ENCODE data around the gene NUDT16. TPM values are rescaled to one million over a fixed set of nuclear protein-coding genes. Genes with fewer than 3 reads are reported as not detected.
A peak's percentile ranks its signal among the peaks of the same experiment; 100 is the strongest.
"Not testable (repeated sequence)": the region's sequence is repeated elsewhere in the genome, so short reads cannot be mapped to it uniquely, and the experiment has no call there.

Gene NUDT16
- polyA plus RNA-seq: 10 to 100 TPM; 12.9 to 49.3 (median 26.8) TPM

DNA sequence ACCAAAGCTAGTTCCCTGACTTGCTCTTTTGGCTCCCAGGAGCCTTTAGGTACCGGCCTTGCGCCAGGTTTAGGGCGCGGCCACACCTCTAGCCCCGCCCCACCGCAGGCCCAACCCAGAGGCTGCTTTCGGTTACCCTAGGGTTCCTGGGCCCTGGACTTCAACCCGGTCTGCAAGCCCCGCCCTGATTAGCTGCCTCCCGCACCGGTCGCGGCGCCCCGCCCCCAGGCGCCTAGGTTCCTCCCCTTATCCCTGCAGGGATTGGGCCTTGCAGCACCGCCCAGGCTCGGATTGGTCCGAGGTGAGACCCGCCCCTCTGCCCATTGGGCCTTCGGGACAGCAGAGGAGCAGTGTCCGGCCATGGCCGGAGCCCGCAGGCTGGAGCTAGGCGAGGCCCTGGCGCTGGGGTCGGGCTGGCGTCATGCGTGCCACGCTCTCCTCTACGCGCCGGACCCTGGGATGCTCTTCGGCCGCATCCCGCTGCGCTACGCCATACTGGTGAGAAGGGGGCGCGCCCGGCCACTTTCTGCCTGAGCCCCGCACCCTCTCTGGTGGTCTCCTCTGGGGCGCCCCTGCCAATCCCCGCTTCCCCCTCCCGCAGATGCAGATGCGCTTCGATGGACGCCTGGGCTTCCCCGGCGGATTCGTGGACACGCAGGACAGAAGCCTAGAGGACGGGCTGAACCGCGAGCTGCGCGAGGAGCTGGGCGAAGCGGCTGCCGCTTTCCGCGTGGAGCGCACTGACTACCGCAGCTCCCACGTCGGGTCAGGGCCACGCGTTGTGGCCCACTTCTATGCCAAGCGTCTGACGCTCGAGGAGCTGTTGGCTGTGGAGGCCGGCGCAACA is at the start of gene NUDT16:
NUDT16 (plus strand) TSS at position 330 of the 847 bp plus-strand sequence; CDS start at position 361, 31 bp downstream.
- WGBS, 3 donors: 0 to 1% (median 0%) methylated on average over 68 to 73 of the region's 73 CpGs
- H3K27ac ChIP-seq (ENCODE audit: low read depth, low read length): peak within 1 kb of the TSS; percentile 78

DNA sequence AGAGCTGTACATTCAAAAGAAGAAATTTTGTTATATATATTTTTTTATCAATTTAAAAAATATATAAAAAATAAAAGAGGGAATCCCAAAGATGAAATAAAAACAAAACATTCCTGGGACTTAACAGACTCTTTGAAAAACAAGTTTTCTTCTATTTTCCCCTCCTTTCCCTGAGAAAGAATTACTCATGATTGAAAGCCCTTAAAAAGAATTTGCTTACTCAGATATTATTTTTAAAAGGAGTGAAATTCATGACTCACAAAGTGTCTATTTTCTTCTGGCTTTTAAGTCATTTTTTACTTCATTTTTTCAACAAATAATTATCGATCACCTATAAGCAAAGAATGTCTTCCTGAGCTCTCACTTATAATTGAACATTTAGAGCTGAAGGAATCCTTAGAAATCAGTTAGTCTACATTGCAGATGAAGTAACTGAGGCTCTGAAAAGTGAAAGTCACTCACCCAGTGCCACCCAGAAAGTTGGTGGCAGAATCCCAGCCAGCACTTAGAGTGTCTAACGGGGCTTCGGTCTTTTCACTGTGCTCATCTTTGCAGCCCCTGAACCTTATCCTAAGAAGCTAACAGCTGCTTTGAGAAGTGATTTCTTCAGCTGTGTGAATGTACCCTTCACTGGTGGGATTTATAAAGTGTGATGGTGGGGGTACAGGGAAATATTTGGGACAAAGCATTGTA is 42.5 kb upstream of the NUDT16 start:
- 72 to 93% (median 83%) methylated on average over 3 of the region's 3 CpGs for WGBS, 3 donors
- H3K27ac ChIP-seq (ENCODE audit: low read depth, low read length): no peak overlapping the region

DNA sequence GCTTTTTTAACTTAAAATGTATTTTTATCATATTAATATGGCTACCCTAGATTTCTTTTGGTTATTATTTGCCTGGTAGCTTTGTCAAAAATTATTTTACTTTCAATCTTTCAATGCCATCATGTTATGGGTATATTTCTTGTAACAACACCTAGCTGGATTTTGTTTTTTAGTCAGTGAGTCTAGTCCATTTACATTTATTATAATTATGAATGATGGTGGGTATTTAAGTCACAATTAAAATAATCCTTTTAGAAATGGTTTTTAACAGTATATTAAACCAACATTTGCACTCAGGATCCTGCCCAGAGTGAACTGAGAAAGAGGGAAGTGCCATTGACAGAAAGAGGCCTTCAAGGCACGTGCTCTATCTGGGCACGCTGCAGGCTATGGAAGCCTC is 39.8 kb upstream of the NUDT16 start:
- WGBS, 3 donors: 94 to 100% (median 94%) methylated on average over 2 of the region's 2 CpGs
- H3K27ac ChIP-seq (ENCODE audit: low read depth, low read length): no peak overlapping the region

DNA sequence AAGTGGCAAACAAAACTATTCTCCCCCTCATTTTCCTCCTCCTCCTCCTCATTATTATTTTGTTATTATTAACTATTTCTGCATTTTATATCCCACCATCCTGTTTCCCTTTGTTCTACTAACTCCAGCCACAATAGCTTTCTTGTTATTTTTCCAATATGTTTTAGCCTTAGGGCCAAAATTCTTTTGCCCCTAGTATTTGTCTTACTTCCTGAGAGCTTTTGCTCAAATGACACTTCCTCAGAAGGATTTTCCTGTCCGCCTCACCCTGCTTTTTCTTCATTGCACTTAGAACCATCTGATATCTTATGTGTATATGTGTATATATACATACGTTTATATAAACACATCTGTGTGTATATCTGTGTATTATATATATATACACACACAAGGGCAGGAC is 32.7 kb upstream of the NUDT16 start:
- WGBS, 3 donors: 76 to 84% (median 82%) methylated on average over 2 of the region's 2 CpGs
- H3K27ac ChIP-seq (ENCODE audit: low read depth, low read length): no peak overlapping the region

DNA sequence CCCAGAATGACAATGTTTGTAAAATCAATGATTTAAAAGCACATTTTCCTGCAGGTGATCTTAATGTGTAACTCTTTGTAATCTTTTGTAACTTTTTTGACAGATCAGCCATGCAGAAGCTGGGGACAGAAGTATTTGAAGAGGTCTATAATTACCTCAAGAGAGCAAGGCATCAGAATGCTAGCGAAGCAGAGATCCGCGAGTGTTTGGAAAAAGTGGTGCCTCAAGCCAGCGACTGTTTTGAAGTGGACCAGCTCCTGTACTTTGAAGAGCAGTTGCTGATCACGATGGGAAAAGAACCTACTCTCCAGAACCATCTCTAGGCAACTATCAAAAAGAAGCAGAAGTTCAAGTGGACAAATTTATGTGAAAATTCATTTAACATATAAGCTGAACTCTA is 32.1 kb upstream of the NUDT16 start:
- WGBS, 3 donors: 90 to 93% (median 92%) methylated on average over 5 of the region's 5 CpGs

DNA sequence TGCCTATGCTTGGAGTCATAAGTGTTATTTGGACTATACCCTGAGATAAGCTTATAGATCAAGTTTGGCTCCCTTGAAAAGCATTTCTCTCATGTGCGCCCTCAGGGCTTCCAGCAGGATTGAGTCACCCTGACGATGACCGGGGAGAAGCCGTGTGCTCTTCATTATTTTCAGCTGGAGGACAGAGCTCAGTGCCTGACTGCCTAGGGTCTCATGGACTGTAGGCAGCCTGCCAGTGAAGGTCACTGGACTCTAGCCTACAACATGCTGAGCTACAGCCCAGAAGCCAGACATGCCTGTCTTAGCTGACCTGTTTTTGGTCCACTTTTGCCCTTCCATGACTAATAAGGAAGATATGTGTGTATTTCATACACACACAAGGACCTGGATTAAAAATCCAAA is 31.6 kb upstream of the NUDT16 start:
- 72 to 90% (median 90%) methylated on average over 4 of the region's 4 CpGs for WGBS, 3 donors

More for the DNA sequence above, 32.1 kb upstream of the NUDT16 start:
- no peak overlapping the region for H3K27ac ChIP-seq (ENCODE audit: low read depth, low read length)

DNA sequence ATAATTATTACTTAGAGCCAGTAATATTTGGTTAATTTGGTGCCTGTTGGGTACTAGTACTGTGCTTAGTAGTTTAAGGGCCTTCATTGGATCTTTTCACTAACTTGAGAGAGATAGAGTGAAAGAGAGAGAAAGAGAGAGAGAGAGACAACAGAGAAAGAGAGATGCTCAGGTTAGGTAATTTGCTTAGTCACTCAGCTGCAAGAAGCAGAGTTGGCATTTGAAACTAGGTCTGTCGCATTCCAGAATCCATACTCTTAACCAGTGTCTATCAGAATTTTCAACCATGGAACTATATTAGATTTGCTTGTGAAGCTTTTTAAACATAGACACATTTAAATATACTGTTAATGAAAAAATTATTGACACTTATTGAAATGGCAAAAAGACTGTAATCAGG is 31.1 kb upstream of the NUDT16 start:
- 96 to 100% (median 100%) methylated on average over 1 of the region's 1 CpG for WGBS, 3 donors
- no peak overlapping the region for H3K27ac ChIP-seq (ENCODE audit: low read depth, low read length)

More for the DNA sequence above, 31.6 kb upstream of the NUDT16 start:
- H3K27ac ChIP-seq (ENCODE audit: low read depth, low read length): no peak overlapping the region

DNA sequence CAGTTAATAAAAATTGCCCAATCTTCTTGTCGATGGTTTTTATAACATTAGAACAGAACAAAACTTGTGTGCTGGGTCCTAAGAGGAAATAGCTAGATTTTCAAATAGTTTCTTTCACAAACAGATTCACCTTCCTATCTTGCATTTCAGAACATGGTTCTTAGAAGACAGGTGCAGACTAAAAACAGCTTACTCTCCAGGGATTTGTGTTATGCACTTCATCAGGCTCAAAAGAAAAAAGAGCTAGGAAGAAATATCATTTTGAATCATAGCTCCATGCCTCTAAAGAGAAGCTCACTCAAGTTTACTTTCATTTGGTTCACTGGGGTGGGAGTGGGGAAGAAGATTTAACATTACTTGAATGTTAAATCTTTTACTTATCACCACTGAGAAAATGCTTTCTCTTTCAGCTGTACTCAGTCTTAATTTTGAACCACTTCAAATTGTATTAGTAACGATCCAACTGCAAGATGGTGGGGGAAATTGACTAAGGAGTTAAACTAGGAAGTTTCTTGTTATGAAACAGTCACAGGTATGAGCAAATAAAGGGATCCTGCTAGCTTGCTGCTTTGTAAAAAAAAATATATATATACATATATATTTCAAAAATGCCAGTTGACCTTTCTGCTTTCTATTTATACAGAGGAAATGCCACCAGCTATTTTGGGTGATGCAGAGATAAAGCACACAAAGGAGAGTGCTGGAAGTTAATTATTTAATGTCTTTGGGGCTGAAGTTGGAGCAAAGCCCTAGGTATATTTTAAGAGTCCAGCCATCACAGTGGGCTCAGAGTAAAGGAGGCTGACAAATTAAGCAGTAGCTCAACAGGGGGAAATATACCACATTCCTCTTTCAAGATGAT is 28.3 kb upstream of the NUDT16 start:
- H3K27ac ChIP-seq (ENCODE audit: low read depth, low read length): no peak overlapping the region
- WGBS, 3 donors: 47 to 54% (median 51%) methylated on average over 2 of the region's 2 CpGs

DNA sequence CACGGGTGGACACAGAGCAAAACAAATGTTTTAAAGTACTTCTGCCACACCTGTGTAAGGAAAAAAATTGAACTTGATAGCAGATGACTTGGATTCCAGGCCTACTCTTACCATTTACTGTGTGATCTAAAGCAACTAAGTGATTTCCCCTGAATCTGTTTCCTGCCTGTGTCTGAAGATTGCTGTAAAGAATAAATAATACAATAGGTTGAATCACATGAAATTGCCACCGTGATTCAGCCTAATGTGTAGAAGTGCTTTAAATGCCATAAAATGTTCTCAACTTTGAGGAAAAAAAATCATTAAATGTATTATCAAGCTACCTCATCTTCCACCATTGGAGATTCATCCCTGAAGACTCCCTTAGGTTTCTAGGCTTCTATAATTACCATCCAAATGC is 27.6 kb upstream of the NUDT16 start:
- H3K27ac ChIP-seq (ENCODE audit: low read depth, low read length): no peak overlapping the region
- 42 to 65% (median 48%) methylated on average over 2 of the region's 2 CpGs for WGBS, 3 donors

DNA sequence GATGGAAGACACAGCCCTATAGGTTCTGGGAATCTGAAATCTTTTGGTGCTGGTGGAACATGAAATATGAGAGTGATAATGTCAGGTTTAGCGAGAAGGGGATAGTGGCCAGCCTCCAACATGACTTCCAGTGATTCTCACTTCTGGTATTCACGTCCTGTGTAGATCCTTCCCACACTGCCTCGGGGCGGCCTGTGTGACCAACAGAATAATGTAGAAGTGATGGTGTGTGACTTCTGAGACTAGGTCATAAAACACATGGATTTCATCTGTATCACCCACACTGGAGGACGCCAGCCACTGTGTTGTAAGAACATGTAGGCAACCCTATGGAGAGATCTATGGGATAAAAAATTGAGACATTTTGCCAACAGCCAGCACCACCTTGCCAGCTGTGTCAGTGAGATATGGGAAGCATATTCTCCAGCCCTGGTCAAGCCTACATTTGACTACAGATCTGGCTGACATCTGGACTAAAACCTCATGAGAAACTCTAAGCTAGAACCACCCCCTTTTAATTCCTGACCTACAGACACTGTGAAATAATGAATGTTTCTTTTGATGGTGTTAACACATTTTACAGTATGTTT is 25.5 kb upstream of the NUDT16 start:
- WGBS, 3 donors: 93 to 94% (median 93%) methylated on average over 5 of the region's 5 CpGs
- no peak overlapping the region for H3K27ac ChIP-seq (ENCODE audit: low read depth, low read length)

DNA sequence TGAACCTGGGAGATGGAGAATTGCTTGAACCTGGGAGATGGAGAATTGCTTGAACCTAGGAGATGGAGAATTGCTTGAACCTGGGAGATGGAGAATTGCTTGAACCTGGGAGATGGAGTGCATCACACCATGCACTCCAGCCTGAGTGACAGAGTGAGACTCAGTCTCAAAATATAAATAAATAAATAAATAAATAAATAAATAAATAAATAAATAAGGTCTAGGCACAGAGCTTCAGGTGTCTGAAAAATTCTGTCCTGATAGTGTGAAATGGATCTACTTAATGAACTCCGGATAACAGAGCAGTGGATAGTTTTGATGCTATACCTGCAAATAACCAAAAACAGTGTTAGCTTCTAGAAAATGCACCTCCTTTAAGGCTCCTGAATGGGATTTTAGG is 24.3 kb upstream of the NUDT16 start:
- WGBS, 3 donors: 89 to 97% (median 94%) methylated on average over 1 of the region's 1 CpG

DNA sequence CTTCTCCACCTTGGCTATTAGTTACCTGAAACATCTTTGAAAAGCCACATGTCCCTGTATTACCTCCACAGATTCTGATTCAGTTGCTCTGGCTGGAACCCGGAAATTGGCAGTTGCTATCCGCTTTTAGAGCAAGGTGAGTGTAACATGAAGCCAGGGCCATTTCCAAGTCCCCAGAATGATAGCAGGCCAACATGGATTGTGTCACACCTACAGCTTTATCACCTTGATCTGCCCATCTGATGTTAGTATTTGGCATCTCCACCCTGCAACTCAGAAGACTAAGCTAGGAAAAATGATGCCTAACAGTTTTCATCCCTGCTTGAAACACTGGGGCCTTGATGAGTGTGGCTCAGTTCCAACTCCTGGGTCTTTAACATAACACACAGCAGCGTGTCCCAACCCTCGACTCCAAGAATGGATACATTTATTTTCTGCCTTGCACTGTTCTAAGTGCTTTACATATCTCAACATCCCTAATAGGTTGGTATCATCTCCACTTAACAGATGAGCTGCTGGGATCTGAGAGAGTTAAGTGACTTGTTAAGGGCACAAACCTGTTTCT is 21.3 kb upstream of the NUDT16 start:
- 69 to 91% (median 91%) methylated on average over 4 of the region's 4 CpGs for WGBS, 3 donors
- no peak overlapping the region for H3K27ac ChIP-seq (ENCODE audit: low read depth, low read length)

More for the DNA sequence above, 24.3 kb upstream of the NUDT16 start:
- H3K27ac ChIP-seq (ENCODE audit: low read depth, low read length): no peak overlapping the region

DNA sequence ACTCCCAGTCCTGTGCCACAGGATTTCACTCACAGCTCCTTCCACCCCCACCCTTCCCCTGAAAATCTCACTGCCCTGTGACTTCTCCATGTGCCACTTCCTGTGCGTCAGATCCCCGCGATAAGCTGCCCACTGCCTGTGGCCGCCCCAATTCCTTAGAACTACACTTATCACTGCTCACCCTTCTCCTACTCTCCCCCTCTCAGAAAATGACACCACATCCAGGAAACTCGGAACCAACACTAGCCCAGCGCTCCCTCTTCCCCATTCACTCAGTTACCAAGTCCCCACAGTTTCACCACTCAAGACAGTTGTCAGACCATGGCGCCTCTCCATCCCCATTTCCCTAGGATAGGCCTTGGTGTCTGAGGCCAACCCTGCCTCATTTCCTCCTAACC is 20.5 kb upstream of the NUDT16 start:
- 52 to 59% (median 57%) methylated on average over 7 of the region's 7 CpGs for WGBS, 3 donors
- not testable (repeated sequence) for H3K27ac ChIP-seq (ENCODE audit: low read depth, low read length)

DNA sequence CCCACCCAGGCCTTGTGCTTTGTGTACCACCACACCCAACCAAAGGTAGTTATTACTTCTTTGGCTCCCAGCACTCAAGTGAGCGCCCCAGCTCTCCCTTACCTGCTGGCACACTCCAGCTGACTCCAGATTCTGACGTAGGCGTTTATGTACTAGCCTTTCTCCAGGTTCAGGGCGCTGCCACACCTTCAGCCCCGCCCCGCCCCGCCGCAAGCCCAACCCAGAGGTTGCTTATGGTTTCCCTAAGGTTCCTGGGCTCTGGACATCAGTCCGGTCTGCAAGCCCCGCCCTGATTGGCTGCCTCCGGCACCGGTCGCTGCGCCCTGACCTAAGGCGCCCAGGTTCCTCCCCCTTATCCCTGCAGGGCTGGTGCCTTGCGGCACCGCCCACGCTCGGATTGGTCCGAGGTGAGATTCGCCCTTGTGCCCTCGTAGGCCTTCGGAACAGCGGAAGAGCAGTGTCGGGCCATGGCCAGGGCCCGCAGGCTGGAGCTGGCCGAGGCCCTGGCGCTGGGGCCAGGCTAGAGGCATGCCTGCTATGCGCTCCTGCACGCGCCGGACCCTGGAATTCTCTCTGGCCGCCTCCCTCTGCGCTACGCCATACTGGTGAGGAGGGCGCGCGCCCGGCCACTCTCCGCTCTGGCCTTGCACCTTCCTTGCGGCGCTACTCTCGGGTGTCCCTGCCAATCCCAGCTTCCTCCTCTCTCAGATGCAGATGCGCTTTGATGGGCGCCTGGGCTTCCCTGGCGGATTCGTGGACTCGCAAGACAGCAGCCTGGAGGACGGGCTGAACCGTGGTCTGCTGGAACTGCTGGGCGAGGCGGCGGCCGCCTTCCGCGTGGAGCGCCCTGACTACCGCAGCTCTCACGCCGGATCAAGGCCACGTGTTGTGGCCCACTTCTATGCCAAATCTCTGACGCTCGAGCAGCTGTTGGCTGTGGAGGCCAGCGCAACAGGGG is 19.8 kb upstream of the NUDT16 start:
- no peak overlapping the region for H3K27ac ChIP-seq (ENCODE audit: low read depth, low read length)
- 3 to 9% (median 8%) methylated on average over 64 of the region's 64 CpGs for WGBS, 3 donors

DNA sequence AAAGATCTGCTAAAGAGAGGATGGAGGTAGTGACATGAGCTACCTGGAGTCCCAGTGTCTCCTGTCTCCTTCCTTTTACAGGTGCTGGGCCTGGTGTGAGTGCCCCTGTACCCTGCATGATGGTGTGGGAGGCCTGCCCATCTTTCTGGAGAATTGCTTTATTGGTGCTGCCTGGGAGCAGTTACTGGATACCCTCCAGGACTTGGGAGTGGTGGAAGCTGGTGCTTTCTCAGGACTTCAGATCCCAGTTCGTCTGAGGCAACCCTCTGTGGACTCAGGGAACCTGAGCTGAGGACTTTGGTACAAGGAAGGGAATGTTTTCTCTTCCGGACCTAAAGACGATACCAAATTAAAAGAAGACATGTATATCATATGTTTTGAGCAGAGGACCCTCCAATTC is 18.3 kb upstream of the NUDT16 start:
- 46 to 88% (median 88%) methylated on average over 3 of the region's 3 CpGs for WGBS, 3 donors

DNA sequence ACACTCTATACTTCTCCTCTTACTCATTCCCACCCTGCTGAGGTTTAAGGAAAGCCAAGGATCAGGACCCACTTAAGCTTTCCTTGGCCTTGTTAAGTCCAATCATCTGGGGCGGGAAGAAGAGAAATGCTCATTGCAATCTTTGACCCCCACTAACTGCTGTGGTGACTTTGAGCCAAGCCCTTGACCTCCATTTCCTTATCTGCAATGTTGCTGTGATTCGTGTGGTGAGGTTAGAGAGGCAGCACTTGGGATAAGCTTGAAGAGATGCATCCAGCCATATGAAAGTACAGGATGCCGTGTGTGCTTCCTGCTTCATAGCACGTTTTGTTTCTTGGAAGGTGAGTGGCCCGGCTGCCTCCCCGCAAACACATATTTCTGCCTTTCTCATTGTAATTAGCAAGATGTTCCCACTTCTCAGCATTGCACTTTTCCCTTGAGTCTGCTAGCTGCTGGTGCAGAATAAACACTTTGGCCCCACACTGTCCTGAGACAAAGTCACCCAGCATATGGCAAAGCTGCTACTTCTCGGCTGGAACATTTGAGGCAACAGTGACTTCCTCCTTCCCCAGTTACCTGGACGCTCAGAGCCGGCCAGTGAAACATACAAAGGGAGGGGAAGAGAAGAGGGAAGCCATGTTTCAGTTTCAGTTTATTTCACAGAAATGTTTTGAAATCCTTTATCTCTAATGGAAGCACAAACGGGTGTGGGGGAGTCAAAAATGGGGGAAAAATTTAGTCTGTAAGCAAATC is 10.5 kb upstream of the NUDT16 start:
- WGBS, 3 donors: 51 to 77% (median 66%) methylated on average over 10 of the region's 10 CpGs
- H3K27ac ChIP-seq (ENCODE audit: low read depth, low read length): no peak overlapping the region

More for the DNA sequence above, 18.3 kb upstream of the NUDT16 start:
- no peak overlapping the region for H3K27ac ChIP-seq (ENCODE audit: low read depth, low read length)

Measured in adipose tissue (tissue), 3 donors.